ENCODE measurements around the gene RTN4IP1.

GRCh38 chr6:106634565-106634964 lies 5.3 kb upstream of the RTN4IP1 start:
- no peak for TF ChIP-seq CTCF (IDR thresholded peaks at IDR 0.05)
- TF ChIP-seq POLR2A (IDR thresholded peaks at IDR 0.05): no peak
